ENCODE results near the gene DBNDD1. TPM values are rescaled to one million over a fixed set of nuclear protein-coding genes. Genes with fewer than 3 reads are reported as not detected.

The DBNDD1 gene
- total and polyA plus RNA-seq, 2 donors (not counting 3 experiments of a cell fraction or from before 2014, with no cell fraction given) = 28.2 to 45.7 TPM

DNA sequence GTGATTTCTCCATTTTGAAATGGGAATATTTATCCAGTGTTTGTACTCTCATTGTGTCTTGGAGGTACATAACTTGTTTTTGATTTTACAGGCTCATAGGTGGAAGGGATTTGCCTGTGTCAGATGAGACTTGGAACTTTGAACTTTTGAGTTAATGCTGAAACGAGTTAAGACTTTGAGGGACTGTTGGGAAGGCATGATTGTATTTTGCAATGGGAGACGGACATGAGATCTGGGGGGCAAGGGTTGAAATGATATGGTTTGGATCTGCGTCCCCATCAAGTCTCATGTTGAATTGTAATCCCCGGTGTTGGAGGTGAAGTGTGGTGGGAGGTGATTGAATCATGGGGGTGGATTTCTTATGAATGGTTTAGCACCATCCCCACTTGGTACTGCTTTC is 36.1 kb upstream of the DBNDD1 start:
- intact Hi-C loops (cut with micrococcal nuclease) (no loop called here), dilution Hi-C loops (cut with MboI; ENCODE audit: extremely low pct_ligation_motif_present, low sequenced_read_pairs) (no loop called here)
- Histone ChIP-seq H3K9me3 (replicated peaks; ENCODE audit: control insufficient read depth, insufficient read depth, low read length) (no peaks in the 10 kb centered on the region), H3K27ac (ENCODE audit: insufficient read depth, low read depth, low read length) (no peak overlapping the region), H3K4me2 (ENCODE audit: insufficient read depth, low read length) (no peak overlapping the region), H3K36me3 (ENCODE audit: control insufficient read depth in 2 of 2, extremely low read depth in 1 of 2, insufficient read depth in 2 of 2, low read length in 2 of 2) (no peaks in the 10 kb centered on the region), H2AFZ (ENCODE audit: low read depth, low read length) (no peak overlapping the region), H3K79me2 (ENCODE audit: control insufficient read depth, insufficient read depth, low read length) (no peaks in the 10 kb centered on the region), H4K20me1 (replicated peaks; ENCODE audit: control insufficient read depth, extremely low read depth, insufficient read depth, low read length) (no peaks in the 10 kb centered on the region), H3K9ac (replicated peaks; ENCODE audit: extremely low read depth, insufficient read depth, low read length) (no peak overlapping the region), H3K4me1 (ENCODE audit: control insufficient read depth, extremely low read depth, insufficient read depth, low read length) (no peaks in the 10 kb centered on the region), H3K4me3 (replicated peaks in 1 of 3; ENCODE audit: insufficient read depth in 1 of 3, low read depth in 1 of 3, low read length in 3 of 3) (no peak overlapping the region), H3K27me3 (ENCODE audit: control insufficient read depth in 2 of 2, insufficient read depth in 2 of 2, low read length in 2 of 2) (peaks cover 0 to 2% of the 10 kb centered on the region in 2 experiments), H3K9me1 (replicated peaks; ENCODE audit: control insufficient read depth, extremely low read depth, insufficient read depth, low read length) (no peaks in the 10 kb centered on the region)
- BruUV-seq (replicated peaks) = no TSS peak
- CTCF ChIA-PET = interaction anchor here (1.2 kb wide), 1 partner anchor 27 kb away, joined by 3 read pairs; no protein-coding TSS in a partner anchor
- POLR2A ChIA-PET = no interaction called here
- no peak for FAIRE-seq
- no peak for DNase-seq (ENCODE audit: low read depth, low spot score)
- TF ChIP-seq POLR2AphosphoS5 (IDR thresholded peaks at IDR 0.05; ENCODE audit: insufficient read depth, low read depth, low read length) (no peak), CTCF (IDR thresholded peaks at IDR 0.05; ENCODE audit: extremely low read depth in 1 of 2, insufficient read depth in 1 of 2, low read depth in 1 of 2, low read length in 2 of 2) (no peak), FOS (IDR thresholded peaks at IDR 0.05; ENCODE audit: borderline replicate concordance, insufficient read depth, low read length) (no peak), MAX (IDR thresholded peaks at IDR 0.05; ENCODE audit: insufficient read depth, insufficient read length) (no peak), EZH2 (IDR thresholded peaks at IDR 0.05; ENCODE audit: borderline replicate concordance, low read depth, low read length, severe bottlenecking) (no peak), JUN (IDR thresholded peaks at IDR 0.05; ENCODE audit: borderline replicate concordance, insufficient read depth, insufficient read length, low read depth) (no peak), POLR2A (IDR thresholded peaks at IDR 0.05; ENCODE audit: low read depth, low read length) (no peak), GATA2 (IDR thresholded peaks at IDR 0.05; ENCODE audit: insufficient read depth, insufficient read length, low read depth, low read length) (no peak), MYC (IDR thresholded peaks at IDR 0.05; ENCODE audit: low read depth, low read length) (no peak)
